ENCODE data around the gene SAMD5. TPM values are rescaled to one million over a fixed set of nuclear protein-coding genes. Genes with fewer than 3 reads are reported as not detected.

SAMD5 gene
- total and polyA plus RNA-seq, 2 donors from 2014 or later, result 9.2 to 11.1 TPM

DNA sequence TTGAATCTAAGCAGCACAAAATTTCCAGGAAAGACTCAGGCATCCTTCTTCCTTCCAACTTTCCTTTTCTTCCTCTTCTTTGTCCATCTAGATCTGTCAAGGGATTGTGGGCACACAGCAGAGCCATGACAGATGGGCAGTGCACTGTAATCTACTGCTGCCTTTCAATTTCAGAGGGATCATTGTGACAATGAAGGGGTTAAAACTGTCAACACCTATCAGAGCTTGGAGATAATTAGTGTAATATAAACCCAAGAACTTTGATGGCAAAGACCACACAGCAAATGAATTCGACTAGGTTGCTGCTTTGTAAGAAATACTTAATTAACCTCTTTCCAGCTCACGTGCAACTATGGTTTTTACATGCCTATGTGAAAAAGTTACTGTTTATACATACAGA is 55.0 kb downstream of the SAMD5 start:
- no peak for DNase-seq
- Histone ChIP-seq H3K9ac (ENCODE audit: low read length in 3 of 3) (no peak overlapping the region), H3K27ac (ENCODE audit: low read depth in 2 of 2, low read length in 2 of 2) (no peak overlapping the region), H3K9me3 (ENCODE audit: control insufficient read depth in 2 of 3, insufficient read depth in 1 of 3, low read length in 3 of 3) (no peaks in the 10 kb centered on the region), H3K27me3 (ENCODE audit: control insufficient read depth, insufficient read depth, low read length) (no peaks in the 10 kb centered on the region), H3K4me3 (ENCODE audit: low read length in 3 of 3) (no peak overlapping the region), H3K4me1 (ENCODE audit: control insufficient read depth in 2 of 3, insufficient read depth in 2 of 3, low read depth in 1 of 3, low read length in 3 of 3) (peaks cover 0 to under 1% (median 0%) of the 10 kb centered on the region in 3 donors), H3K36me3 (ENCODE audit: control insufficient read depth in 2 of 3, insufficient read depth in 3 of 3, low read length in 3 of 3) (no peaks in the 10 kb centered on the region)
- no peak for FAIRE-seq
- intact Hi-C loops (cut with DNase I), result no loop called here
- TF ChIP-seq, protein P1, sequence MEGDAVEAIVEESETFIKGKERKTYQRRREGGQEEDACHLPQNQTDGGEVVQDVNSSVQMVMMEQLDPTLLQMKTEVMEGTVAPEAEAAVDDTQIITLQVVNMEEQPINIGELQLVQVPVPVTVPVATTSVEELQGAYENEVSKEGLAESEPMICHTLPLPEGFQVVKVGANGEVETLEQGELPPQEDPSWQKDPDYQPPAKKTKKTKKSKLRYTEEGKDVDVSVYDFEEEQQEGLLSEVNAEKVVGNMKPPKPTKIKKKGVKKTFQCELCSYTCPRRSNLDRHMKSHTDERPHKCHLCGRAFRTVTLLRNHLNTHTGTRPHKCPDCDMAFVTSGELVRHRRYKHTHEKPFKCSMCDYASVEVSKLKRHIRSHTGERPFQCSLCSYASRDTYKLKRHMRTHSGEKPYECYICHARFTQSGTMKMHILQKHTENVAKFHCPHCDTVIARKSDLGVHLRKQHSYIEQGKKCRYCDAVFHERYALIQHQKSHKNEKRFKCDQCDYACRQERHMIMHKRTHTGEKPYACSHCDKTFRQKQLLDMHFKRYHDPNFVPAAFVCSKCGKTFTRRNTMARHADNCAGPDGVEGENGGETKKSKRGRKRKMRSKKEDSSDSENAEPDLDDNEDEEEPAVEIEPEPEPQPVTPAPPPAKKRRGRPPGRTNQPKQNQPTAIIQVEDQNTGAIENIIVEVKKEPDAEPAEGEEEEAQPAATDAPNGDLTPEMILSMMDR (IDR thresholded peaks at IDR 0.05; ENCODE audit: borderline replicate concordance, extremely low read depth, insufficient read depth), result no peak

DNA sequence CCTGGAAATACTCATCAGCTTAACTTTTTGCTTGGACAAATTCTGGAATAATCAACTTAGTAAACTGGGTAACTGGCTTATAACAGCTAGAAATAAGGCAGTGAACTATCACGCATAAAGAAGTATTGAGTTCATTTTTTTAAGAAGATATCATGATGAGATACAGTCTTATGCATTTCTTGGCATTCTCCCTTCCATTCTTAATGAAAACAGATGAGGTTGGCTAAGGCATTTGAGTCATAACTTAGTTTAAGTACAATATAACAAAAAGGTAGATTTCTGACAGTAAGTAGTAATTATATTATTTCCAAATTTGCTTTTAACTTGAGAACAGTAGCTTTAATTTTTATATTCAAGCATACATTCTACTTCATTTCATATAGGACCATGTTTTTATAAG is 56.1 kb downstream of the SAMD5 start:
- Histone ChIP-seq H3K4me3 (ENCODE audit: low read length in 3 of 3) (no peak overlapping the region), H3K9me3 (ENCODE audit: control insufficient read depth in 2 of 3, insufficient read depth in 1 of 3, low read length in 3 of 3) (no peaks in the 10 kb centered on the region), H3K27ac (ENCODE audit: low read depth in 2 of 2, low read length in 2 of 2) (no peak overlapping the region), H3K36me3 (ENCODE audit: control insufficient read depth in 2 of 3, insufficient read depth in 3 of 3, low read length in 3 of 3) (no peaks in the 10 kb centered on the region), H3K4me1 (ENCODE audit: control insufficient read depth in 2 of 3, insufficient read depth in 2 of 3, low read depth in 1 of 3, low read length in 3 of 3) (no peaks in the 10 kb centered on the region), H3K9ac (ENCODE audit: low read length in 3 of 3) (no peak overlapping the region), H3K27me3 (ENCODE audit: control insufficient read depth, insufficient read depth, low read length) (no peaks in the 10 kb centered on the region)
- DNase-seq (no peak), FAIRE-seq (no peak)
- TF ChIP-seq, protein P1 (IDR thresholded peaks at IDR 0.05; ENCODE audit: borderline replicate concordance, extremely low read depth, insufficient read depth), result no peak
- intact Hi-C loops (cut with DNase I), result no loop called here

DNA sequence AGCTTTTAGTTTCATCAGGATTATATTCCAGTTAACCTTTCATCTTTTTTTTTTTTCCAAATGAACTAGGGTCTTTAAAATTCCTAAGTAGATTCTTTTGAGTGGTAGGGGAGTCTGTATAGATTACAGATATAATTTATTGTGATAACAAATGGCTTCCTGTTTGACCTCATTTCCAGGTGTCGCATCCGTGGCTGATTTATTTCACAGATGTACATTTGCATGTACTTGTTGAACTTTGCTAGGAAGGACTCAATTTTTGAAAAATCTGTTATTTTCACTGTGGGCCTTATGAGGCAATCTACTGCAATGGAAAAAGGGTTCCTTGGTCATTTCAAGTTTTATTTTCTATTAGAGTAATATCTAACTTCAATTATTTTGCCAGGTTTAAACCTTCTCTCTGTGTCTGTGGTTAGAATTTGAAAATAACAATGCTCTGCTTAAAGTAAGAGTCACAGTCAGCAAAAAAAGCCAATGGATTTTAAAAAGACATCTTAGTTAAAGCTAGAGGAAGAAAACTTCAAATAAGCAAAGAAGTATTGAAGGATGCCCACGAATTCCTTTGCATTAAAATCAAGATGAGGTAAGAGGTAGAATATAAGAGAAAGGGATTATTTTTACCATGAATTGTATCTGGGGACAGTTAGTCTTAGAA is 57.9 kb downstream of the SAMD5 start:
- DNase-seq, result no peak
- no peak overlapping the region for H3K27ac ChIP-seq (ENCODE audit: low read depth in 2 of 2, low read length in 2 of 2)
- no peak for FAIRE-seq
- H3K9me3 ChIP-seq (ENCODE audit: control insufficient read depth in 2 of 3, insufficient read depth in 1 of 3, low read length in 3 of 3), result no peaks in the 10 kb centered on the region
- no peak overlapping the region for H3K9ac ChIP-seq (ENCODE audit: low read length in 3 of 3)
- H3K36me3 ChIP-seq (ENCODE audit: control insufficient read depth in 2 of 3, insufficient read depth in 3 of 3, low read length in 3 of 3), result no peaks in the 10 kb centered on the region
- intact Hi-C loops (cut with DNase I), result no loop called here
- no peaks in the 10 kb centered on the region for H3K4me1 ChIP-seq (ENCODE audit: control insufficient read depth in 2 of 3, insufficient read depth in 2 of 3, low read depth in 1 of 3, low read length in 3 of 3)
- no peaks in the 10 kb centered on the region for H3K27me3 ChIP-seq (ENCODE audit: control insufficient read depth, insufficient read depth, low read length)
- TF ChIP-seq, protein P1 (IDR thresholded peaks at IDR 0.05; ENCODE audit: borderline replicate concordance, extremely low read depth, insufficient read depth), result no peak
- no peak overlapping the region for H3K4me3 ChIP-seq (ENCODE audit: low read length in 3 of 3)

Data from kidney (tissue), 14 donors.